GM10847 (cell line): ENCODE data around the gene NDE1.

Experiments
- POLR2A ChIP-seq: IDR thresholded peaks from 2 replicates; pipeline ENCODE4 v1.6.1; 2011; ENCODE audit not compliant: insufficient read length; ENCODE audit errors: extremely low read depth

Gene NDE1

GRCh38 chr16:15667091-15667742 is 17.2 kb downstream of the NDE1 start:
- no peak for TF ChIP-seq POLR2A

- TF ChIP-seq POLR2A, result no peak
Observed at GRCh38 chr16:15671530-15672117, 21.6 kb downstream of the NDE1 start.

GRCh38 chr16:15672514-15673167 is 22.6 kb downstream of the NDE1 start:
- no peak for TF ChIP-seq POLR2A

GRCh38 chr16:15674571-15674970 is 24.5 kb downstream of the NDE1 start:
- no peak for TF ChIP-seq POLR2A

GRCh38 chr16:15676506-15676905 is 26.5 kb downstream of the NDE1 start:
- no peak for TF ChIP-seq POLR2A

DNA sequence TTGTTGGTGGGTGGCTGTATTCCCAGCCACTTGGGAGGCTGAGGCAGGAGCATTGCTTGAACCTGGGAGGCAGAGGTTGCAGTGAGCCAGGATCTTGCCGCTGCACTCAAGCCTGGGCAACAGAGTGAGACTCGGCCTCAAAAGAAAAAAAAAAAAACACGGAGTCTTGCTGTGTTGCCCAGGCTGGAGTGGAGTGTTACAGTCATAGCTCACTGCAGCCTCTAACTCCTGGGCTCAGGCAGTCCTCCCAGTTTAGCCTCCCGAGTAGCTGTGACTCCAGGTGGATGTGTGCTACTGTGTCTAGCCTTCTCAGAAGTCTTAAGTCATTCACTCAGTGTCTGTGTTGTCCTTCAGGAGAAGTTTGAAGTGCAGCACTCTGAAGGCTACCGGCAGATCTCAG is 27.4 kb downstream of the NDE1 start:
- no peak for TF ChIP-seq POLR2A

- no peak for TF ChIP-seq POLR2A
Observed at GRCh38 chr16:15682105-15682570, 32.1 kb downstream of the NDE1 start.

DNA sequence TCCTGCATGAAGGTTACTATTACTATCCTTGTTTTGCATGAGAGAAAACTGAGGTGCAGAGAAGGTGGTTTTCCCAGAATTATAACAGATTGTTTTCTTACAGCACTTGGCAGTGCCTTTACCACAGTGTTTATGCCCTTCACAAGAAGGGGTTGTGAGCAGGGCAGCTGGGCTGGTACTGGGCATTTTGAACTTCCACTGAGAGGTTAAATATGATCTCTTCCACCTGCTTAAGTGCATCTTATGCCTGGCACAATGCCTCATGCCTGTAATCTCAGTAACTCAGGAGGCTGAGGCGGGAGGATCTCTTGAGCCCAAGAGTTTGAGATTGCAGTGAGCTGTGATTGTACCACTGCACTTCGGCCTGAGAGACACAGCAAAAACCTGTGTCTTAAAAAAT is 36.2 kb downstream of the NDE1 start:
- TF ChIP-seq POLR2A, result no peak

- TF ChIP-seq POLR2A, result no peak
Observed at GRCh38 chr16:15689290-15689689, 39.2 kb downstream of the NDE1 start.

GRCh38 chr16:15690296-15690695 is 40.3 kb downstream of the NDE1 start:
- no peak for TF ChIP-seq POLR2A

GRCh38 chr16:15691046-15691445 is 41.0 kb downstream of the NDE1 start:
- TF ChIP-seq POLR2A, result no peak

- no peak for TF ChIP-seq POLR2A
Observed at GRCh38 chr16:15694499-15694898, 44.5 kb downstream of the NDE1 start.

GRCh38 chr16:15699819-15700218 is 49.8 kb downstream of the NDE1 start:
- no peak for TF ChIP-seq POLR2A

GRCh38 chr16:15701367-15701766 is 51.3 kb downstream of the NDE1 start:
- no peak for TF ChIP-seq POLR2A

DNA sequence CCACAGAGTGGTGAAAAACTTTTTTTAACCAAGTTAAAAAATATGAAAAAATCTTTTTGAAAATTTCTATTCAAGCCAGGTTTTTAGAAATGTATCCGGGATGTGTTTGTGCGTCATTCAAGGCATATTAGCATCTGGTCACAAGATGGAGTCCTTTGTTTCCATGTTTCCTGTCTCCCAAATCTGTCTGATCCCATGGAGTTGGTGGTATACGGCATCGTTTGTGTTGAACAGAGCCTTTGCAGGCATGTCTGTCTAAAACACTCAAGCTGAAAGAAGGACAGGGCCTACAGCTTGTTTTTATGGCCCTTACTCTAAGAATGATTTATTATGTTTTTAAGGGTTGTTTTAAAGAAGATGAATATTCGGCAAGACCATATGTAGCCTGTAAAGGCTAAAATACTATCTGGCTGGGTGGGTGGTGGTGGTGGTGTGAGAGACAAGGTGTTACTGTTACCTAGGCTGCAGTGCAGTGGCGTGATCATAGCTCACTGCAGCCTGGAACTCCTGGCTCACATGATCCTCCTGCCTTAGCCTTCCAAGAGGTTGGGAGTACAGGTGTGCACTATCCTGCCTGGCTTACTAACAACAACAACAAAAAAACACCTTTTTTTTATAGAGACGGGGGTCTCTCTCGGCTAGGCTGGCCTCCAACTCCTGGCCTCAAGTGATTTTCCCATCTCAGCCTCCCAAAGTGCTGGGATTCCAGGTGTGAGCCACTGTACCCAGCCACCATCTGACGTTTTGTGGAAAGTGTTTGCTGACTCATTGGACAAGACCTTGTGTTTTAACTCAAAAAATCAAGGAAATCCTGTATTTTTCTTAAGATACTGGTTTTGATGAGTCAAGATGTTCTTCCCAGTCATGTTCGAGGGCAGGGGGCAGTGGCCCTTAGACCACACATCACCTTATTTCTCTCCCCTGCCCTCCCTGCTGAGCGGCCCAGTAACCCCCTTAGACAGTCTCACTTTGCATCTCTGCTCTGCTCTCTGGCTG is 52.2 kb downstream of the NDE1 start:
- TF ChIP-seq POLR2A, result no peak
